LNCAP (cell line): ENCODE measurements around the gene CARS1.

ENCODE experiments used
- TF ChIP-seq, protein P1 (sequence below): fragments of 450-650 bp; IDR thresholded peaks from 2 replicates; pipeline ENCODE4 v1.5.1; 2017; ENCODE audit warnings: mild to moderate bottlenecking

The CARS1 gene

DNA sequence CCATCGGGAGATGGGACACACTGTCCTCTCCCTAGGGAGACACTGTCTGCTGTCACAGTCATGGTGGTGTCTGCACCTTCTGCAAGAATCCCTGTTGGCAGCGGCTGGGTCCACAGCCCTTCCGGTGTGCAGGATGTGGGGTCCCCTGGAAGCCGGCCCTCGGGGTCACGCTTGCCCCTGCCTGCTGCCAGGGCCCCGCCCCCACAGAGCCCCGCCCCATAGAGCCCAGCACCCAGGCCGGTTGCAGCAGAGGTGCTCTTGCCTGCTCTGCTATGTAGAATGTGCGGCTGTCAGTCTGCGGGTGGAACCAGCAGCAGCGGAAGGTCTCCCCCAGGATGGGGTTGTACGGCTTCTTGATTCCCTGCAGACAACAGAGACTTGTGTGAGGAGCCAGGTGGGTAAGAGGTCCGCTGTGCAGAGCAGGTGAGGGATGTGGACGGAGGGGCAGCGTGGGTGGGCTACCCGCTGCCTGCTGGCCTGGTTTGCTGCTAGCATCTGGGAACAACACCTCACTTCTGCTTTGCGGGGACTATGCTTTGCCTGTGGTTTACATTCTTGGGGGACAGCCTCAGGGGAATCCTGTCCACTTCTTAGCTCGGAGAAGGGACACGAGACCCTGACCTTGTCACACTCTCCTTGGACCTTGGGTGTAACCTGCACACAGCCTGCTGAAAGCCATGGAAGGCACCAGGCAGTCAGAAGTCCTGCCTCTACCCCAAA is 44.9 kb upstream of the CARS1 start:
- TF ChIP-seq, protein P1, sequence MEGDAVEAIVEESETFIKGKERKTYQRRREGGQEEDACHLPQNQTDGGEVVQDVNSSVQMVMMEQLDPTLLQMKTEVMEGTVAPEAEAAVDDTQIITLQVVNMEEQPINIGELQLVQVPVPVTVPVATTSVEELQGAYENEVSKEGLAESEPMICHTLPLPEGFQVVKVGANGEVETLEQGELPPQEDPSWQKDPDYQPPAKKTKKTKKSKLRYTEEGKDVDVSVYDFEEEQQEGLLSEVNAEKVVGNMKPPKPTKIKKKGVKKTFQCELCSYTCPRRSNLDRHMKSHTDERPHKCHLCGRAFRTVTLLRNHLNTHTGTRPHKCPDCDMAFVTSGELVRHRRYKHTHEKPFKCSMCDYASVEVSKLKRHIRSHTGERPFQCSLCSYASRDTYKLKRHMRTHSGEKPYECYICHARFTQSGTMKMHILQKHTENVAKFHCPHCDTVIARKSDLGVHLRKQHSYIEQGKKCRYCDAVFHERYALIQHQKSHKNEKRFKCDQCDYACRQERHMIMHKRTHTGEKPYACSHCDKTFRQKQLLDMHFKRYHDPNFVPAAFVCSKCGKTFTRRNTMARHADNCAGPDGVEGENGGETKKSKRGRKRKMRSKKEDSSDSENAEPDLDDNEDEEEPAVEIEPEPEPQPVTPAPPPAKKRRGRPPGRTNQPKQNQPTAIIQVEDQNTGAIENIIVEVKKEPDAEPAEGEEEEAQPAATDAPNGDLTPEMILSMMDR: no peak

DNA sequence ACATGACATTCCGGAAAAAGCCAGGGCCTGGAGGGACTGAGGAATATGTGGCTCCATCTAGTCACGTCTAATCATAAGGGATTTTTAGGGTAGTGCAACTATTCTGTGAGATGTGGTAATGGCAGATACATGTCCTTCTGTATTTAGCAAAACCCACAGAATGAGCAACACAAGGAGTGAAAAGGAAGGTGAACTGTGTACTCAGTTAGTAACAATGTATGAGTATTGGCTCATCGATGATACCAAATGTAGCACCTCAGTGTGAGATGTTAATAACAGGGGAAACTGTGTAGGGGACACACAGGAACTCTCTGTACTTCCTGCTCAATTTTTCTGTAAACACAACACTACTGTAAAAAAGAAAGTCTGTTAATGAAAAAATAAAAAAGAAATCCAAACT is 42.0 kb upstream of the CARS1 start:
- TF ChIP-seq, protein P1: no peak

DNA sequence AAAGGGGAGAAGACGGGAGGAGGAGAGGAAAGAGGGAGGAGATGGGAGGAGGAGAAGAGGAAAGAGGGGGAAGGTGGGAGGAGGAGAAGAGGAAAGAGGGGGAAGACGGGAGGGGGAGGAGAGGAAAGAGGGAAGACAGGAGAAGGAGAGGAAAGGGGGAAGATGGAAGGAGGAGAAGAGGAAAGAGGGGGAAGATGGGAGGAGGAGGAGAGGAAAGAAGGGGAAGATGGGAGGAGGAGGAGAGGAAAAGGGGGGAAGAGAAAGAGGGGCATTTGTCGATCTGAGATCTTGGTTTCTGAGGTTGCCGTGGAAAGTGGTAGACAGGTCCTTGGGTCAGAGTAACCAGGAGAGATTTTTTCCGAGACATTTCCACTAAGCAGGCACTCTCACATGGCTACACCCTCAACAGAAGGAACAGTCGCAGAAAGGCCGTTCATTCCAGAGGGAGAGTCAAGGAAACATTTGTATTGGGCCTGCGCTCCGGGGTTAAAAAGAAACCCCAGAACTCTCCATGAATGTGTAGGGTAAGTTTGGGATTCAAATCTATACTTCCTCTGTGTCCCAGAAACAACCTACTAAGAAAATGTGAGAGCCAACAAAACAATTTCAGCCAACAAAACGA is 39.8 kb upstream of the CARS1 start:
- TF ChIP-seq, protein P1: no peak

DNA sequence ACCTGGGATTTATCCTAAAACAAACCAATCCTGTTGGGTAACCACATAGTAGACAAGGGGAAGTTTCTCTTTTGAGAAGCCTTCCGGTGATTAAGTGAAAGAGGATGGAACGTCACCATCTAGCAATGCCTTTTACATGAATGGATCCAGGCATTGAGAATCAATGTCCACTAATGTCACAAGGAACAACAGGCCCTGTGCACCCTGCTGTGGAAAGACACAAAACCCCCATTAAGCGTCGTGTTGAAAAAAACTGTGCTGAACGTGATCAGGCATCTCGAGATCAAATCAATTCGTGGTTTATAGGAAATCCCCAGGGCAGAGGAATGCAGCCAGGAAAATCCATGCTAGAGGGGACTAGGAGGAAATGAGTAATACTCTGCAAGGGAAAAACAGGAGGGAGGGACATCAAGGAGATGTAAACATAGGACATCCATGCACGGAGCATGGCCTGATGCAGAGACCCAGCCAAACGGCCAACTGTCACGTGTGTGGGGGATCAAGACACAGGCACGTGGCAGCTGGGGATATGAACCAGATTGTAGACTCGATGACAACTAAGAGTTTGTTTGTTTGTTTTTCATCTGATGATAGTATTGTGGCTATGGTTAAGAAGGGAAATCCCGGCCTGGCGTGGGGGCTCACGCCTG is 38.6 kb upstream of the CARS1 start:
- TF ChIP-seq, protein P1: no peak

DNA sequence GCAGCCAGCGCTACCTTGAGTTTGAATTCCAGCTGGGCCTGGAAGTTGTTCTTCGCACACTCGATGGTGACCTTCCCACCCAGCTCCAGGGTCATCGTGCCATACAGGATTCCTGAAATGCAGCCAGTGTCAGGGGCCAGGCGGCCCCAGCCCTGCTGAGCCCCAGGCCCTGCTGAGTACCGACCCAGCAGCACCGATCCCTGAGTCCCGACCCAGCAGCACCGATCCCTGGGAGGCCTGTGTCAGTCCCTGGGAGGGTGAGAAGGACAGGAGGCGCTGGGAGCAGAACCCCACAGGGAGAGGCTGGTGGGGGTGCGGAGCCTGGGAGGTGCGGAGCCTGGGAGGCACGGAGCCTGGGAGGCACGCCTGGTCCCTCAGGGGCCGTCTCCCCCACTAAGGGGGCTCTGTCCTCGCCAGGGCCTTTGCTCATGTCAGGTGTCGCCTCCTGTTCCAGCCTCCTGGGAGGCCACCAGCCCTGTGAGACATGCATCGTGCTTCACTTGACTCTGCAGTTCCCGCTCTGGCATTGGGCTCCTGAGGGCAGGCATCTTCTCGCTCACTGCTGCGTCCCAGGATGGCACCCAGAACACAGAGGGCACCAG is 37.1 kb upstream of the CARS1 start:
- TF ChIP-seq, protein P1: no peak

DNA sequence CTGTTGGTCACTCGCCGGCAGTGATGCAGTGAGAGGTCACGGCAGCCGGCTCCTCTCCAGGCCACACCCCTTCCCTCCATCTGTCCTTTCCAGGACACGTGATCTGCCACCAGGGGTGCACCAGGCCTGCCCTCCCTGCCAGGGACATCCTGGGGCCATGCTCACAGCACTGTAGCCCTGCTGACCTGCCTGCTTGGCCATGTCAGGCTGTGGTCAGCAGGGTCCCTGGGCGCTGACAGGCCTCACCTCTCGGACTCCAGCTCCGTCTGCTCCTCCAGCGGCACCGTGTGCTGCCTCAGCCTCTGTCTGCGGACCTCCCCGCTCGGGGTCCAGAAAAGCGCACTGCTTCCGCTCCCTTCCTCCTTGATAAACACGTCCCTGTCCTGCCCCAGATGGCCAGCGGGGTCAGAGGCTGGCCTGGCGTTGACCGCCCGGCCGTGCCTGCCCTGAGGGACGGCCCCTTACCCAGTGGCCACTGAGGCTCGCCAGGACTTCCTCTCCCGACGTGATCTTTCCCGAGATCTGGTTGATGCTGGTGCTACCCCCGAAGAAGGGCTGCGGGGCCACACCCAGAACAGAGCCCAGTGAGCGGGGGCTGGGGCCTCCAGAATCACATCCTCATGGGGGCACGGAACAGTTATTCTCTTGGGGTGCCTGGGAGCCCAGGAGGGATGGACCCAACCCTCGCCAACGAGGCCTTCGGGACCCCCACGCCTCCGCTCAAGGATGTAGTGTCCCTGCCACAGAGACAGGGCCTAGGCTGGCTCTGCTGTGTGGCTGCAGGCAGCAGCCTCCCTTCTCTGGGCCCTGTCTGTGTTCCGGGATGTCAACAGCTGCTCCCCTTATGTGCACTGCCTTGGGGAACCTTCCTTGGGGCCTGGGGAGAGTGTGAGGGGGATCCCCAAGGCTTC is 36.3 kb upstream of the CARS1 start:
- TF ChIP-seq, protein P1: no peak
